HG03196 (cell line): ENCODE results near the gene MYO7B.

Experiments
- ATAC-seq: cut with Tn5 transposase; IDR thresholded peaks from one replicate; pipeline ENCODE4 v1.9.1; 2021; ENCODE audit not compliant: unreplicated experiment

The MYO7B gene

DNA sequence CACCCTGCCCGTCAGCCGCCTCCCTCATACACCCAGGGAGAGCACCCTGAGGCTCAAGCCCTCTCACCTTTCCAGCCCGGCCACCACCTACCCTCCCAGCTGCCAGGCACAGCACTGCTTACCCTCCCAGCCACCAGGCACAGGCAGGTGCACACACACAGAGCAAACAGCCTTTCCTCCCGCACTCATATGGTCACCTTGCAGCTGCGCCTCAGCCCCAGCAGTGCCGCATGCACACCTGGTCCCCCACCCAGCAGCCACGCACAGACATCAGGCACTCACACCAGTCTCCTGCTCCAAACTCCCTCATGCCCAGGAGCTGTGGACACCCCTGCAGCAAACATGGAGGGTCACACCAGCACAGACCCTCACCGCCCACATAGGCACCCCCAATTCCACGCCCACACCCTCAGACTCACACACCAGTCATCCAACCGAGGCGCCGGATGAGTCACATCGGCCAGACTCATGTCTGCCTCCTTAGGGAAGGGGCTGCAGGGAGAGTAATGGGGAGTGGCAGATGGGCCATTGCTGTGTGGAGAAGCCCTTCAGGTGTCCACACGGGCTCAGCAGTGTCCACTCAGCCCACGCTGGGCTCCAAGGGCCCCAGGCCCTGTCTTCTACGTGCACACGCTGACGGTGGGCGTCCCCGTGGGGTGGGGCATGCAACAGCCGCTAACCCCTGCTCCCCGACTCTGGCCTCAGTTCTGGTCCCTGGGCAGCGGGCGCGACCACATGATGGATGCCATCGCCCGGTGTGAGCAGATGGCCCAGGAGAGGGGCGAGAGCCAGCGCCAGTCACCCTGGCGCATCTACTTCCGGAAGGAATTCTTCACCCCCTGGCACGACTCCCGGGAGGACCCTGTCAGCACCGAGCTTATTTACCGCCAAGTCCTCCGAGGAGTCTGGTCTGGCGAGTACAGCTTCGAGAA, 88.2 kb downstream of the MYO7B start:
- ATAC-seq: no peak

DNA sequence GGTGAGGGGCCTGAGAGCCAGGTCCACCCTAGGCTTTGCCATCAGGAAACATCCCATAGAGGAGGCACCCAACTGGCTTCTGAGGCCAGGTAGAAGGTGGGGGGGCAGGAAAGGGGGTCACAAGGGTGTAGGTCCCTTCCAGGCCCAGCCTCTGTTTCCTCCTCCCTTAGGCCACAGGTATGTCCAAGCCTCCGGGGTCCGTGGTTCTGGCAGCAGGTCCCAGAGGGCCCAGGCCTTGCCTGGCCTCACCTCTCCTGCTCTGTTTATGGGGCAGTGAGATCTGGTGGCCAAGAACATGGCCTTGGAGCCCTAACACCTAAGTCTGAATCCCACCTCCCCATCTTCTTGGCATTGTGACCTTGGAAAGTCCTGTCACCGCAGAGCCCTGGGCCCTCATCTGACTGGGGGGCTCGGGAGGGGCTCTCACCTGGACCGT, 88.9 kb downstream of the MYO7B start:
- no peak for ATAC-seq

DNA sequence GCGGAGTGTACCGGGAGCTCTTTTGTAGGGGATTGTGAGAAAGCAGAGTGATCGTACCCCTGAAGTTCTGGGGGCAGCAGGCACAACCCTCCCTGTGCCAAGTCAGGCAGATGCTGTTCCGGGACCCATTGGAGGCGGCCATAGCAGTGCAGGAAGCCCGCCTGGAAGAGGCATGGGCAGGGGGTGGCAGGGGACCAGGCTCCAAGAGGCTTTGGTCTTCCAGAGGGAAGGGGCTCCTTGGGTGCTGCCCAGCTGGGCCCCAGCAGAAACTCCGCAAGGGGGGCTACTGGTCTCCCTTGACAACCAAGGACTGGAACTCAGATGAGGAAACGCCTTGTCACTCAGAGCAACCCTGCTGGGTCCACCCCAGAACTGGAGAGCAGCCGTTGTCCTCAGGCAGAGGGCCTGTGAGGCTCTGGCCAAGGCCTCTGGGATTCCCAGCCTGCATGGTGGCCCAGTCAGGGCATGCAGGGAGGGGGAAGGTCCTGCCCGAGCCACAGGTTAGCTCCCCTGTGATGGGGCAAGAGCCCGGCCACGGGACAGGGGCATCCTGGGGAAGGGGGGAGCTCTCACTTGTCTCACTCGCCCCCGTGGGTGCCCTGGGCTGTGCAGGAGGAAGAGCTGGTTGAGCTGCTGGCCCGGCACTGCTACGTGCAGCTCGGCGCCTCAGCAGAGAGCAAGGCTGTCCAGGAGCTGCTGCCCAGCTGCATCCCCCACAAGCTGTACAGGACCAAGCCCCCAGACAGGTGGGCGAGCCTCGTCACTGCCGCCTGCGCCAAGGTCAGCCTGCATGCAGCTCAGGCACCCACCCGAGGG, 89.5 kb downstream of the MYO7B start:
- no peak for ATAC-seq

DNA sequence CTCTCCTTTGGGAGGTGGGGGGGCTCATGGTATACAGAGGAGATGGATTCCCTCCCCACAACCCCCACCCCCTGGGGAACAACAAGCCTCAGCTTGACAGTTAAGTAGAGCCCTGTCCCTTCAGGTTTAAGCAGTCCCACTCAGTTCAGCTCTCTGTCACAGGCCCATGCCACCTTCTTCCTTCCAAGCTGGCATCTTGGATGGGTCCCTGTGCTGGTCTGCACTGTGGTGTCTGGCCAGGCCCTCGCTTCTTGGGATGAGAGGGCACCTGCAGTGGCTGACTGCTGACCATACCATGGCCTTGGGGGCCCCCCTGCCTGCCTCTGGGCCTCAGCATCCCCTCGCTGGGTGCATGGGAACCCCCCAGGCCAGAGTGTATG, 90.1 kb downstream of the MYO7B start:
- no peak for ATAC-seq

DNA sequence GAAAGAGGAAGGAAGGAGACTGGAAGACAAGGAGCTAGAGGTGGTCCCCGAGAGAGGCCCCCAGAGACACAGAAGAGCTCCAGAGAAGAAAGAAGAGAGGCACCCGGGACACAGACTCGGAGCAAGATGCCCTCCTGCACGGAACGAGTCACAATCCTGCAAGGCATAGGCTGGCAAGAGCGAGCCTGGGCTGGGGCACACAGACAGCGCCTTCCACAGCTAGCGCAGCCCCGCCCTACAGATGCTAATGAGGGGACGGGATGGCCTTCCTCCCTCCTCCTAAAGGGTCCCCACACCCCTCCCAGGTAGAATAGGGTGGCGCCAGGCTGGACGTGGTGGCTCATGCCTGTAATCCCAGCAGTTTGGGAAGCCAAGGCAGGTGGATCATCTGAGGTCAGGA, 90.7 kb downstream of the MYO7B start:
- no peak for ATAC-seq

DNA sequence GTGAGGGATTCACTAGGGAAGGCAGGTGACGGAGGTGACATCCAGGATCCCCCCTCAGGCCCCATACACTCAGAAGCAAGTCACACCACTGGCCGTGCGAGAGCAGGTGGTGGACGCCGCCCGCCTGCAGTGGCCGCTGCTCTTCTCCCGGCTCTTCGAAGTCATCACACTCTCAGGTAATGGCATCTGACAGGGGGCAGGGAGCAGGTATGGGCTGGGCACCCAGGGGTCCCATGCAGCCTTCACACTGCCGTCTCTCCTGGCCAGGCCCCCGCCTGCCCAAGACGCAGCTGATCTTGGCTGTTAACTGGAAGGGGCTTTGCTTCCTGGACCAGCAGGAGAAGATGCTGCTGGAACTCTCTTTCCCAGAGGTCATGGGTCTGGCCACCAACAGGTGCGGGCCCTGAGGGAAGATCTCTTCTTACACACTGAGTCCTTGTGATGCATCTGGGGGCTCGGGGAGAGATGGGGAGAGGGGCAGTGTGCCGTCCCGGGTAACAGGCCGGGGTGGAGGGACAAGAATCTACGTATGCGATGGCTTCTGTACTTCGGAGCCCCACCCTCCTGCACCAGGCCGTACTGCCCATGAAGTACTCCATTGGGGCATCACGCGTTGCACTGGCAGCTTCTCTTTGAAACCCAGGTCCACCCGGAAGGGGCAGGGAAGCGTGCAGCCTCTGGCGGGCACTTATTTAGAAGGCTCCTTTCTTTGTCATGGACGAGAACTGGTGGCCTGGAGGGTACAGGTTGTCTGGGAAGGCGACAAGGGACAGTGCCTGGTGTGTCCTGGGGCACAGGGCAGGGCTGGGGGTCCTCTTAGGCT, 91.6 kb downstream of the MYO7B start:
- no peak for ATAC-seq

DNA sequence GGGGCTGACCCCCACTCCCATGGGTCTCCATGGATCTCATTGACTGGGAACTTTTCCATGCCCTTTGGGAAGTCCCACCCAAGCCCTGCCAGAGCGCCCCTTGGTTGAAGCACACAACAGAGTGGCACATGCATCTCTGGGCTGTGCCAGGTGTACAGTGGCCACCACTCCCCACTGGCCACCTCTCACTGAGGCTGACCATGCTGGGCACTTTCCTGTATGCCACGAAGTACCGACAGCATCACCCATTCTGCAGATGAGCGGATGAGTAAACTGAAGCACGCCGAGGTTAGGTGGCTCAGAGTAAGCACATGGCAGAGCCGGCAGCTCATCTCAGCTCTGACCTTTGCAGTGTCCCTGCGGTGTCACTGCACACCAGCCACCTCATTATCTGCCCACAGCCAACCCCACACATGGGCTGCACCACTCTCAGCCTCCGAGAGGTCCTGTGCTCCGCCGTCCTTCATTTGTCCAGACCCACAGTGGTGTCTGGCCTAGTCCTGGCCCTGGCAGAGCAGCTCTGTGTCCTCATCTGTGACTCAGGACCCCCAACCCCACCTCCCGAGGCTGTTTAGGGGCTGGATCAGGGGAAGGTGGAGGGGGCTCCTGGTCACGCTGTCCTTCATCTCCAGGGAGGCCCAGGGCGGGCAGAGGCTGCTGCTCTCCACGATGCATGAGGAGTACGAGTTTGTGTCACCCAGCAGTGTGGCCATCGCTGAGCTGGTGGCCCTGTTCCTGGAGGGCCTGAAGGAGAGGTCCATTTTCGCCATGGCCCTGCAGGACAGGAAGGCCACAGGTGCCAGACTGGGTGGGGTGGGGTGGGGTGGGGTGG, 92.5 kb downstream of the MYO7B start:
- no peak for ATAC-seq

DNA sequence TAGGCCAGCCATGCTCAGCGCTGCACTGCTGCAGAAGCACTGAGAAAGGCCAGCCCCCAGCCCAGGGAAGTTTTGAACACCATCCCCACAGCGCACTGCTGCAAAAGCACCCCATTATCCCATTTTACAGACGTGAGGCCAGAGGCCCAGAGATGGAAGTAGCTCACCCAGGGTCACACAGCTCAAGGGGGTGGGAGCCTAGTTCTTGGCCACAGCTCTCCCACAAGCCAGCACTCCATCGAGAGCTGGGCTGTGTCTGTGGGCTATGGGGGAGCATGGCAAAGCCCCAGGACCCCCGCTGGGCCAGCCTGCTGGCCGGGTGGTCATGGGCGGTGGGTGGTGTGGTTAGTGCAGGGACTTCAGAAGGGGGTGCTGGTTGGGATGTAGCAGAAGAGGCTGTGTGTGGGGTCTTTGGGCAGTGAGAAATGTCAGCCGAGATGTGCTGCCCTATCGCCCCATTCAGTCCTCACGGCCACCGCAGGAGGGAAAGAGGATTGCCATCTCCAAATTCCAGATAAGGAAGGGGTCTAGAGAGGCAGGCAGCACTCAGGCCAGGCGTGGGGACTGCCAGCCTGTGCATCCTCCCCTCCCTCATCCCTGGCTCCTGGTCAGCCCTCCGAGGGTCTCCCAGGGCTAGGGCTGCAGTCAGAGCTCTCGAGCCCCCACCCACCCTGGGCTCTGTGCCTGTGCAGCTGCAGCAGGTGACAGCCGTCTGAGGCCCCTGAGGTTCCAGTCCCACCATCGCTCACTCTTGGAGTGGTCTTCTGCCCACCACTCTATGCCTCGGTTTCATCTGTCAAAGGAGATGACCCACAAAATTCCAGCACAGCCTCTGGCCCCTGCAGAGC, 93.5 kb downstream of the MYO7B start:
- ATAC-seq: no peak

DNA sequence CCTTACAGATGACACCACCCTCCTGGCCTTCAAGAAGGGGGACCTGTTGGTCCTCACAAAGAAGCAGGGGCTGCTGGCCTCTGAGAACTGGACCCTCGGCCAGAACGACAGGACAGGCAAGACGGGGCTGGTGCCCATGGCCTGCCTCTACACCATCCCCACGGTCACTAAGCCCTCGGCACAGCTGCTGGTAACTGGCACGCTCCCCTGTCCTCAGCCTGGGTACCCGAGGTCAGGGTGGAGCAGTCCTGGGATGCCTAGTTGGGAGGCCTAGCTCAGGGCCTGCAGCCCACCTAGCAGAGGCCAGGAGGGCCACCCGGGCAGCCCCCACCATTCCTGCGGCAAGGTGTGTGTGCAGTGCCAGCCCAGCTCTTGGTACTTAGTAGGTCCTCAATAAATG, 94.2 kb downstream of the MYO7B start:
- no peak for ATAC-seq

DNA sequence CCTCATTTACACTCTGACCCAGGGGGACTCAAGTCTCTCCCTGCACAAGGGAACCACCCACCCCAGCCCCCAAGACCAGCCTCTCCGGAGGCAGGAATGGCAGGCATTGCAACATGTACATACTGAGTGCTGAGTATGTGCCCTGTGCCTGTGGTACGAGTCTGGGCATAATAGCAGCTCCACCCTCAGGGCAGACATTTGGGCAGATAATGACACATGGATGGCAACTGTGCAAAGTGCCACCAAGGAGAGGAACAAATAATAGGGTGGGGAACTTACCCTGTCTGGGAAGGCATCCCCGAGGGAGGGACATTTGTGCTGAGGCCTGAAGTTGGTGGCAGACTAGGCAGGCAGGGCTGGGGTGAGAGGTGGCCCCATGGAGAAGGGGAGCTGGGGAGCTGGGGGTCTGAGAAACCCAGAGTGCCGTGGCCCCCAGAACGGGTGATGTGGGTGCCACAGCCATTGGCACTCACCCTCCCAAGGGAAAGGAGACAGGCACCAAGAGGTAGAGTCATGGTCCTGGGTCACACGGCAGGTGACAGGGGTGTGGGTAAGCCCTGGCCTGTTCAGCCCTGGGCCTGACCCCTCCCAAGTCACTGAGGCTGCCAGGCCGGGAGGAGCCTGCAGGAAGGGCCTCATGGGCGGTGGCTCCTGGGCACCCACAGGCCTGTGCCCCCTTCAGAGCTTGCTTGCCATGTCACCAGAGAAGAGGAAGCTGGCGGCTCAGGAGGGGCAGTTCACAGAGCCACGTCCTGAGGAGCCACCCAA, 94.8 kb downstream of the MYO7B start:
- no peak for ATAC-seq

DNA sequence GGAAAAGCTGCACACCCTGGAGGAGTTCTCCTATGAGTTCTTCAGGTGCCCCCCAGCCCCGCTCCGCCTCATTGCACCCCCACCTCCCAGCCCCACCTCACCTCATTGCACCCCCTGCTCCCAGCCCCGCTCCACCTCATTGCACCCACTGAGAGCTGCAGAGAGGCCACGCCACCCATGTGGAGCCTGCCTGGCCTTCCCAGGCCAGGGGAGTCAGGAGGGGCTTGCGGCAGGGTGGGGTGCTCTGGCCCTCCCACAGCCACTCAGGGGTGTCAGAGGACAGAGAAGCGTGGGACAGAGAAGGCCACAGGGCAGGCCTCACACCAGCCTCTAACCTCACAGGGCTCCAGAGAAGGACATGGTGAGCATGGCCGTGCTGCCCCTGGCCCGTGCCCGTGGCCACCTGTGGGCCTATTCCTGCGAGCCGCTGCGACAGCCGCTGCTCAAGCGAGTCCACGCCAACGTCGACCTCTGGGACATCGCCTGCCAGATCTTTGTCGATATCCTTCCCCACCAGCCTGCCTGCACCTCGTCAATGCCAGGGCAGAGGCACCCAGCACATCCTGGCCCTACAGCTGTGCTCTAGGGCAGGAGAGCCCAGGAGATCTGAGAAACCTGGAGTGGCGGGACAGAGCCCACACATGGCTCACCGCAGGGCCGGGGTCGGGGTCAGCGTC, 95.5 kb downstream of the MYO7B start:
- ATAC-seq: no peak

DNA sequence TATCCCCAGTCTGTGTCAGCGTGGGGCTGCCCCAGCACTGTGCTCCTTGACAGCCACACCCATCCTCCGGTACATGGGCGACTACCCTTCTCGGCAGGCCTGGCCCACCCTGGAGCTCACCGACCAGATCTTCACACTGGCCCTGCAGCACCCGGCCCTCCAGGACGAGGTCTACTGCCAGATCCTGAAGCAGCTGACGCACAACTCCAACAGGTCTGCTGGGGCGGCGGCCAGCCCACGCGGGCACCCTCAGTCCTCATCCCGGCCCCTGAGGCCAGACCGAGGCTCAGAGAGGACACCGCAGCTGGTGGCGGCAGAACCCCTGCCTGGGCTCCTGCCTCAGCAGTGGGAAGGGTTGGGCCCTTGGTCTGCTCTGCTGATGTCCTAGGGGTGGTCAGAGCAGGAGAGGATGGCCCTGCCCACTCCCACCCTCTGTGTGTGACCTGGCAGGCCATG, 96.1 kb downstream of the MYO7B start:
- ATAC-seq: no peak

DNA sequence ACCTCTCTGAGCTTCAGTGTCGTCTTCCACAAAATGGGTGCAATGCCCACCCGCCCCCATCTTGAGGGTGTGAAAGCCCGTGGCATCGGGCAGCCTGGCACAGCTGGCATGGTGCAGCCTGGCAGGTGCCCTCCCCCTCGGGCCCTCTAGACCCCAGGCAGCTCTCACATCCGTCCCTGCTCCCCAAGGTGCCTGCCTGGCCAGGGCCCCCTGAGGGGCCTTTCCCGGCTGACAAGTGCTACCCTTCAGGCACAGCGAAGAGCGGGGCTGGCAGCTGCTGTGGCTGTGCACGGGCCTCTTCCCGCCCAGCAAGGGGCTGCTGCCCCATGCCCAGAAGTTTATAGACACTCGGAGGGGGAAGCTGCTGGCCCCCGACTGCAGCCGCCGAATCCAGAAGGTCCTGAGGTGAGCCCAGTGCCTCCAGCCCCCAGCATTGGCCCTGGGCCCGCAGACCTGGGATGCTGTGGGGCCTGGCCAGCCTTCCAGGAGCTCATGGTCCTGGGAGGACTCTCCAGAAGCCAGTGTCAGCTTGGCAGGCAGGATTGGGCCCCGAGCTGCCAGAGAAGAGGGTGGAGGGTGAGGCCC, 96.6 kb downstream of the MYO7B start:
- no peak for ATAC-seq

DNA sequence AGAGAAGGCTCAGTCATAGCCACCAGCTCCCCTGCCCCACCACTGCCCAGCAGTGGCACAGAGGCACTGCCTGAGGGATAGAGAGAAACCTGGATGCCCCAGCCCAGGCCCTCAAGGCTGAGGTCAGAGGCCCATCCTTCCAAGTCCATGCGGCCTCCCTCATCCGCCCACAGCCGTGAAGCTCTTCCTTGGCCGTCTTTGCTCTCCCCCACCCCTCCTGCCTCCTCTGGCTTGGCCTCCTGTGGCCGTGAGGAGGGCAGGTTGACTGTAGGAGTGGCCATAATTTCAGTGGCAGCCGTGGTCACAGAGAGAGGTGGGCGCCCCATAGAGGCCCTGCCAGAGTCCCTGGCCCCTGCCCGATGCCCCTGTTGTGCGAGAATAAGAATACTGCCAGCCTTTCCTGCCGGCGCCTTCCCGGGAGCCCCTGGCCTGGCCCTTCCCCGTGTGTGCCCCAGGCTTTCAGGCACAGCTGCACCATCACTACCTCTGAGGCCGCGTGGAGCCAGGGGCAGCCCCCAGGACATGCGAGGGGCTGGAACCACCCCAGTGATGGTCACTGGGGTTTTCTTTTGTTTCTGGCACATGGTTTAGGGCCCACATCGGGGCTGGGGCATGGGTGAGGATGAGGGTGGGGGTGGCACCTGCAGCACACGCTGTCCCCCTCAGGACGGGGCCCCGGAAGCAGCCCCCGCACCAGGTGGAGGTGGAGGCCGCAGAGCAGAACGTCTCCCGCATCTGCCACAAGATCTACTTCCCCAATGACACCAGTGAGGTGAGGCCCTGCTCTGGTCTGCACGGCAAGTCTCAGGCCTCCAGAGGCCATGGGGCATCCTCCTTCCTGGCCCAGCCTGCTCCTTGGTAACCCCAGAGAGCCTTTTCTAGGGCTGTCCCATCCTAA, 97.4 kb downstream of the MYO7B start:
- no peak for ATAC-seq

DNA sequence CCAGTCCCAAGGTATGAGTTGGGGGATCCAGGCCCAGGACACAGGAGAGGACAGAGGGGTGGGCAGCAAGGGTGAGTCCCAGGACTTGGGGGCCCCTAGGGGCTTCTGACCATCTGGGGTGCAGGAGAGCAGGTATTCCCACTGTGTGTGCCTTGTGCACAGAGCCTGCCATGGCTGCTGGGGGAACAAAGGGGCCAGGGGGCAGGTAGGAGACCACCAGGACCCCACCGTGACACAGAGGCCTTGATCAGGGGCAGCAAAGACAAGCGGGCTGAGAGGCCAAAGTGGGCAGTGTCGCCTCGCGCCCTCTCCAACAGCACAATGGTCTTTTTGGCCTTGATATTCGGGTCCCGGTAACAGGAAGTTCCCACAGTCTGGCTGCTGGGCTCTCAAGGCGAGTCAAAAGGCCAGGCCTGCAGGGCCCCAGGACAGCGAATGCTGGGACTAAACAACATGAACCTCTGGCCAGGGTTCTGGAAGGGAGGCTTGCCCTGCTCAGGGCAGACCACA, 98.1 kb downstream of the MYO7B start:
- ATAC-seq: no peak

DNA sequence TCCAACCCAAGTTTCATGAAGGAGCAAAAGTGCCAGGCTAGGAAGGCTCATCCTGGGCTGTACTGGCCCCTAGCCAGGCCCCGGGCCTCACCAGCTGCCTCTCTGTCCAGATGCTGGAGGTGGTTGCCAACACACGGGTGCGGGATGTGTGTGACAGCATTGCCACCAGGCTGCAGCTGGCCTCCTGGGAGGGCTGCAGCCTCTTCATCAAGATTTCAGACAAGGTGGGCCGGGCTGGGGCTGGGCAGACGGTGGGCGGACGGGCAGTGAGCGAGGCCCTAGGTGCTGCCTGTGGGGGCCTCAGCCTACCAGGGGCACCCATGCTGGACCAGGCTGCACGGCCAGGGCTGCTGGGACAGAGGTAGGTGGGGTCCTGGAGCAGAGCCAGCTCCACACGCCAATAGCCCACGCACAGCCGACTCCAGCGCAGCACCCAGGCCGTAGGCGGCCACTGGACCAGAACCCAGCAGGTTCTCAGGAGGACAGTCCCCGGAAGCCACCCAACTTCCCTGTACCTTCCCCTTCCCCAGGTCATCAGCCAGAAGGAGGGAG, 98.7 kb downstream of the MYO7B start:
- ATAC-seq: no peak
